Activated CD4-positive, CD25-positive, alpha-beta regulatory T cell treated with anti-CD3 and anti-CD28 coated beads, Interleukin-2, amount 50 U/mL, for 16 hours (primary cell): ENCODE results near the gene MCF2L.

Experiments used
- DNase-seq: peaks from one replicate; pipeline ENCODE4 v3.0.0-alpha.2; 2020; ENCODE audit warnings: low read depth, low spot score

MCF2L gene

DNA sequence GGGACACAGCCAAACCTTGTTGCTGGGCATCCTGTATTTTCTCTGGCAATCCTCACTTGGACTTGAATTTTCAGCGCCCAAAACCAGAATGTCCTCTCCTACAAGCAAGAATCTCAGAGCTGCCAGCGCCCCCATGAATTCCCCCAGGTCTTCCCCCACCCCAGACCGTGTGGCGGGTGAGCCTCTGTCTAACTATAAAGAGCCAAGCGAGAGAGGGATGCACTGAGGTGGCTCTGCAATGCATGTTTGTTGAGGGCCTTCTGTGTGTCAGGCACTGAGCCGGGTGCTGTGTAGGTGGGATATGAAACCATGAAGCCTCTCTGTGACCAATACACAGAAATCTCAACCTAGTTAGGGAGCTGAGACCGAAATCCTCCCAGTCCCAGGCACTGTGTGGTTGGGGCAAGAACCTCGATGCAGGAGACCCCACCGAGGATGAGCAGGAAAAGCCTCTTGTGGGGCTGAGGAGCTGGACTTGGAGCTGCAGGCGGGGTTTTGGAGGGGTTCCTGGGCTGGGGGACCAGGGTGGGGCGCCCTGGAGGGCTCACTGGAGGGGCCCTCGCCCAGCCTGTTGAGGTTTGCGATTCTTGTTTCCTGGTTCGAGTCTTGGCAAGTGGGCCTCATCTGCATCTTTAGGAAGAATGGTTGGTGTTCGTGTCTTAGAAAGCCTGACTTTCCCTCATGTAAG, 177.0 kb downstream of the MCF2L start:
- no peak for DNase-seq

DNA sequence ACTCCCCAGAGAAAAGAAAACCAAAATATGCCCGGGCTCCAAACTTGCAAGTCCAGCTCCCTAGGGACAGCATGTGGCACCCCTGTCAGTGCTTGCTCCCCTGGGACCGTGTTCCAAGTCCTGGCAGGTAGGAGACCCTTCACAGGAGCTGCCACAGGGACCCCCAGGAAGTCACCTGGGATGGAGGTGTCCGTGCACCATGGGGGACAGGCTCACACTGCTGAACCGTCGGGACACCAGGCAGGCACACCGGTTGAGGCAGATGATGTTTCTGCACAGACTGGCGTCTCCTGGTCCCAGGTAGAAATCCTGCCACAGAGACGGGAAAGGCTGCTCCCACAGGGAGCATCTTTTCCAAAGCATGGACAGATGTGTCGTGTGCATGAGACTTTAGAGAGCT, 177.7 kb downstream of the MCF2L start:
- no peak for DNase-seq

DNA sequence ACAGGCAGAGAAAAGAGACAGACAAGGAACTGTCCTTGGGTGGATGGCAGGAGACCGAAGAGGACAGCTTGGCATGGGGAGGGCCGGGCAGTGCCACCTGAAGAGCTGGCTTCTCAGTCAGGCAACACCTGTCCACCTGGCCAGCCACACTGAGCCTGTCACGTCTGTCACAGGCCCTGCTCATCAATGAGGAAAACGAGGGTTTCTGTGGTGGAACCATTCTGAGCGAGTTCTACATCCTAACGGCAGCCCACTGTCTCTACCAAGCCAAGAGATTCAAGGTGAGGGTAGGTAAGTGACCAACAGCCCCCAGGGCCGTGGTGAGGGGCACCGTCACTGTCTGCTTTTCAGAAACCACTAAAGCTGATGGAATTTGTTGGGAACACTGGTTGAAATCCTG, 178.2 kb downstream of the MCF2L start:
- DNase-seq, result no peak

DNA sequence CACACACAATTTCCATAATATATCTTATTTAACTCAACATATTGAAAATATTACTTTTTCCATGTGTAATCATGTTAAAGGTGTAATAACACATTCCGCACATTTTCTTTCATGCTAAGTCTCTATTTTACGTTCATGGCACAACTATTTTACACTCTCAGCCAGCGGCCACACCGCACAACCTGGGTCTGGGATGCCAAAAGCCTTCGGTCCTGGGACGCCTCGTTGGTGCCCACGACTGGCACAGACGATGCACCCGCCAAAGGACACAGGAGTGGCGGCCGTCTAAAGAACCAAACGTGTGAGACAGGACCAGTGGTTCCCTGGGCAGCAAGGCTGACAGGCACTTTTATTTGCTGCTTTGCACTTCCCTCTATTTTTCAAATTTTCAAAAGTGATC, 179.4 kb downstream of the MCF2L start:
- DNase-seq, result no peak

DNA sequence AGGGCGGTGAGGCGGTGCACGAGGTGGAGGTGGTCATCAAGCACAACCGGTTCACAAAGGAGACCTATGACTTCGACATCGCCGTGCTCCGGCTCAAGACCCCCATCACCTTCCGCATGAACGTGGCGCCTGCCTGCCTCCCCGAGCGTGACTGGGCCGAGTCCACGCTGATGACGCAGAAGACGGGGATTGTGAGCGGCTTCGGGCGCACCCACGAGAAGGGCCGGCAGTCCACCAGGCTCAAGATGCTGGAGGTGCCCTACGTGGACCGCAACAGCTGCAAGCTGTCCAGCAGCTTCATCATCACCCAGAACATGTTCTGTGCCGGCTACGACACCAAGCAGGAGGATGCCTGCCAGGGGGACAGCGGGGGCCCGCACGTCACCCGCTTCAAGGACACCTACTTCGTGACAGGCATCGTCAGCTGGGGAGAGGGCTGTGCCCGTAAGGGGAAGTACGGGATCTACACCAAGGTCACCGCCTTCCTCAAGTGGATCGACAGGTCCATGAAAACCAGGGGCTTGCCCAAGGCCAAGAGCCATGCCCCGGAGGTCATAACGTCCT, 180.0 kb downstream of the MCF2L start:
- no peak for DNase-seq
